Activated CD4-positive, CD25-positive, alpha-beta regulatory T cell (primary cell): Measurements from ENCODE around the gene MPZL3.
"Not testable (repeated sequence)": the region's sequence is repeated elsewhere in the genome, so short reads cannot be mapped to it uniquely, and the experiment has no call there.

Experiments
- DNase-seq, 4 experiments: peaks; one replicate each; lab custom pipeline; 2025; lab: John Stamatoyannopoulos, UW

MPZL3 gene

DNA sequence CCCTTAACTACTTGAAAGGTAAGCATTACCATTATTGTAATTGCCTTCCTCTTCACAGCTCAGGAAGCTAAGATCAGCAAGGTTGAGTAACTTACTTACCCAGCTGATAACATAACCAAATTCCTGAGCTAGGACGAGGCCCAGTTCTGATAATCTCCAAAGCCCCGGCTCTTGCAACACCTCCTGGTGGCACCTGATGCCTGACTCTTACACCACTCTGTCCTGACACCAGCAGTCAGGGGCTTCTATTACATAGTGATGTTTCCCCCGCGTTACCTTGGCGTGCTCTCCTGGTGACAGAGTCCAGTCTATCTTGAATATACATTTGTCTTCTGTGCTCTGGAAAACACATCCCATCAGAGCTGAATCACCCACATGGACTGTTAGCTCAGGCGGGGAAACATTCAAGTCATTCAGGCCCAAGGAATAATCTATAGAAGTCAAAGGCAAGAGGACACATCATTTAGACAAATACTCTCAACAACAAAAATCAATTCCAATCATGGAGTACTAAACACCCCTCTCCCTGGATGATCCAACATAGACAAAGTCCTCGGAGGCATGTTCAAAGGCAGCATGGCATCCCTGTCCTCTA lies 39.9 kb downstream of the MPZL3 start:
- no peak for DNase-seq

DNA sequence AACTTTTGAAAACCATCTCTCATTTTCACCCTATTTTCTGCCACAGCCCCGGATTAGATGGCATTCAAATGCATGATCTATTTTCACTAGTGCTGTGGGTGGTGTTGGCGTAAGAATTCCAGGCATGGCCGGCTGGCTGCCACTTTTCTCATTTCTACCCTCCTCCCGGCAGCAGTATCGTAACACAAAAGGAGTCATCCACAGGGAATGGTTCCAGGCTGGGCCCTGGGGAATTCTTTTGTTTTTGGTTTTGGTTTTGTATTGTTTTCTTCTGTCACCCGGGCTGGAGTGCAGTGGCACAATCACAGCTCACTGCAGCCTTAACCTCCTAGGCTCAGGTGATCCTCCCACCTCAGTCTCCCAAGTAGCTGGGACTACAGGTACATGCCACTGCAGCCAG lies 41.2 kb downstream of the MPZL3 start:
- DNase-seq, result no peak

DNA sequence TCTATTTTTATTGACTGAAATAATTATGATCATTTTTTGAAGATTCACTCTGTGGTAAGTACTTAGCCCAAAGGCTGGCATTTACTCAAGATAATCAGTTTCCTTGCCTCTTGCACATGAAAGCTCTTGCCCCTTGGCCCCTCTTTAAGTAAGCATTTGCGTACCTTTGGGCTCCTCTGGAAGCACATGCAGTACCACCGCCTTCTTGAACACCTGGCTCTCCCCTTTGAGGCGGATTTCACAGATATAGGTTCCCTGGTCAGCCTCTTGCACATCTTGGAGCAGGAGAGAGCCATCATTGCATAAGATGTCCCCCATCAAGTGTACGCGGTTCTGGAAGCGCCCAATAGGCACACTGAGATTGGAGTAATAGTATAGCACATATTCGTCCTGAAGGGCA lies 41.8 kb downstream of the MPZL3 start:
- DNase-seq, result no peak

DNA sequence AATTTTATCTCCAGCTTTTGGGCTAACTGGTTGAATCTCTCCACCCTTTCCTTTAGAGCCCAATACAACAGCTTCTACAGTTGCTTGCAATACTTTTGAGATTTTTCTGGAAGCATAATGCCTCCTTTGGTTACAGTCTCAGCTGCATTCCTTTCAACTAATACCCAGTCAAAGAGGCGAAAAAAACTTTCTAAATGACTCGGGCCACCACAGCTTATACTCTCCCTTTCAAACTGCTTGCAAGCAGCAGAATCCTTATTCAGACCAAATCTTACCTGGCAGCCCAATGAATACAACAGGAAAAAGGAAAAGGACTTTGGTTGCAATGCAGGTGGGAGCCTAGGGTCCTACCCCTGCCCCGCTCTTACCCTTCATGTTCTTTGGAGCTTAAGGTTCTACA lies 43.1 kb downstream of the MPZL3 start:
- DNase-seq, result no peak

GRCh38 chr11:118207079-118207478 lies 45.1 kb downstream of the MPZL3 start:
- no peak for DNase-seq

GRCh38 chr11:118206391-118207031 lies 45.7 kb downstream of the MPZL3 start:
- DNase-seq, result no peak

DNA sequence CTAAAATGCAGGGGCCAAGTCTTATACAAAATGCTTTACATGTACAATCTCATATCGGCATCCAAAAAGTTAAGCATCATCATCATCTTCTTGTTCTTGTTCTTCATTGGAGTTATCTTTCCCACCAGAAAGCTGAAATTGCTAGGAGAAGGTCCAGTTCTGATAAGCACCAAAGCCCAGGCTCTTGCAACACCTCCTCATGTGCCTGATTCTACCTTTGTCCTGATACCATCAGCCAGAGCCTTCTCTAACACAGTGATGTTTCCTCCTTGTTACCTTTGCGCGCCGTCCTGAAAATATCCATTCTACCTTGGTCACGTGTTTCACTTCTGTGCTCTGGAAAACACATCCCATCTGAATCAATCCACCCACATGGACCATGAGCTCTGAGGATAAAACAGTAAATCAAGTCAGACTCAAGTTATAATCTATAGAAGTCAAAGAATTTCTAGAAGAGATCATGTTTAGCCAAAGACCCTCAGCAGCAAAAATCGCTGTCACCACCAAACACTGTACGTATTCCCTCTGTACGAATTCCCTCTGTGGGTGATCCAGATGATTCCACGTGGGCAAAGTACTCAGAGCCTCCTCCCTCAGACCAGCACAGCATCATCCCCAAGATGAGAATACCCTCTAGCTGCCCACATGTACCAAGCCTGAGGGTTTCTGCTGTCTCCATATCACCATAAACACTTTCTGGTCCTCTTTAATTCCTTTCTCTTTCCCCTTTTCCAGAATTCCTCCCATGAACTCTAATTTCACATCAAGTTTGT lies 46.4 kb downstream of the MPZL3 start:
- DNase-seq, result no peak

GRCh38 chr11:118202599-118203422 lies 49.4 kb downstream of the MPZL3 start:
- DNase-seq, result no peak

- DNase-seq, result no peak
Observed at GRCh38 chr11:118201966-118202365, 50.2 kb downstream of the MPZL3 start.

DNA sequence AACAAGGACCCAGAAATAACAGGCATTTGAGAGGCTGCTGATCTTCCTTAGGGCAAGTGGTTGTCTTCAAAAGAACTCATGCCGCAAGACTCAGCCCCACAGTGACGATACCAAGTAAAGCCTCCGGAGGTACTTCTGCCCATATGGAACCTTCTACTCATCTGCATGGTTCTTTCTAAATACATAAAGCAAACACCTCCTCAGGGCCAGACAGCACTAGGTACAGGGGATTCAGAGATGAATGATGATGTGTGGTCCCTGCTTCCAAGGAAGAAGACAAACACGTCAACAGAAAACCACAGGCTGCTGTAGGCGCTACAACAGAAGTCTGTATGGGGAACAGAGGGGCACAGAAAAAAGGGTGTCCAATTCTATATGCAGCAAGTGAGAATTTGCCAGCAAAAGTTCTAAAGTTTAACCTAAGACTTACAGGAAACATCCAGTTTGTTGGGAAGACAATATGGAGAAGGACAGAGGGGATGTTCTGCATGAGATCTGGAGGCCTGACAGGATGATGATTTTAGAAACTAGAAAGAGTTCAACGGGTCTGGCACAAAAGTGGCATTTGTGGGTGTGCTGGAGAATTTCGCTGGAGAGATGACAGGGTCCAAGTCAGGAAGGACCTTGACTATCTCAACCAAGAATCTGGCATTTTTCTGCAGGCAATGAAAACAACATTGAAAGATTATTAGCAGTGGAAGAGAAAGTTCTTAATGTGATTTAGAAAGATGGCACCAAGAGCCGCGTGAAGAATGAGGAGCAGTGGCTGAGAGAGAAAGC lies 51.1 kb downstream of the MPZL3 start:
- DNase-seq, result no peak

- no peak for DNase-seq
Observed at GRCh38 chr11:118200497-118200896, 51.7 kb downstream of the MPZL3 start.

DNA sequence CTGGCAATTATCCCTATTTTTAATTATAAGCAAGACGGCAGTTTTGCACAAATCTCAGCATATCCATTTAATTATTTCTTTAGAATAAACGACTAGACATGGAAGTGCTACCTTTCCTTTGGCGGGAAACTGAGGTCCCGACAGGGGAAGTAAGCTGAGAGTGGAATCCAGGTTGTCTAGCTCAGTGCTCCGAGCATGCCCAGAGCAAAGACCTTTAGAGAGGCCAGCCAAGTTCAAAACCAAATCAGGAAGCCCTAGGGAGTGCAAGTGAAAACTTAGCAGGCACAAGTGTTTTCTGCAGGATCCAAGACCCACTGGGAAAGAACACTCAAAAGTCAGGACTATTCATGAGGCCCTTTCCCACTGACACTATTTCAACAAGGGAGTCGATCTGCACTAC lies 53.0 kb downstream of the MPZL3 start:
- no peak for DNase-seq

- DNase-seq, result peak; percentile 72 to 80 (median 80)
Observed at GRCh38 chr11:118198370-118198769, 53.8 kb downstream of the MPZL3 start.

- DNase-seq, result no peak
Observed at GRCh38 chr11:118194835-118195627, 57.1 kb downstream of the MPZL3 start.

DNA sequence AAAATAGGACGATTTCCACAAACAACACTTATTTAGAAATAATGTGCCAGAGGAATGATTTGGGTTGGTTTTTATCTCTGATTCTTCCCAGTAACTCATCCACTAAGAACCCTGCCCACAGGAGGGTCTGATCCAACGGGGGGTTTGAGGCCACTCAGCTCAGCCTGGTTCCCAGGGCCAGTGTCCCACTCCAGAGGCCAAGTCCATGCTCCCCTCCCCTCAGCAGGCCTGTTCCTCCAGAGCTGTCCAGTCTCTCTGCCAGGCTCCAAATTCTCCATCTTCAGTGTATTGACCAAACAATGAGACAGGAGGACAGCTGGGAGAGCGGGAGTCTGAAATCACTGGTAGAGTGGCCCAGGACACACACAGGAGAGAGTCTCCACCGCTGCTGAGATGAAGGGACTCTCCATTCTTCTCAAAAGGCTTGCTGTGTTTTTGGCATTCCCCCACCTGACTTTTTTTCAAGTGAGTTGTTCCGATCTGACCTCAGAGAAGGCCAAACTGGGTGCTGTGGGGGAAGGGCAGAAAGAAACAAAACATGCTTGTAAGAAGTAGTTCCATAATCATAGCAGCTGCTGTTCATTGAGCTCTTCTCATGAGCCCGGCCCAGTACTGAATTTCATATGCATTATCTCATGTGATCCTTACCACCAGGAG lies 58.1 kb downstream of the MPZL3 start:
- DNase-seq, result no peak

DNA sequence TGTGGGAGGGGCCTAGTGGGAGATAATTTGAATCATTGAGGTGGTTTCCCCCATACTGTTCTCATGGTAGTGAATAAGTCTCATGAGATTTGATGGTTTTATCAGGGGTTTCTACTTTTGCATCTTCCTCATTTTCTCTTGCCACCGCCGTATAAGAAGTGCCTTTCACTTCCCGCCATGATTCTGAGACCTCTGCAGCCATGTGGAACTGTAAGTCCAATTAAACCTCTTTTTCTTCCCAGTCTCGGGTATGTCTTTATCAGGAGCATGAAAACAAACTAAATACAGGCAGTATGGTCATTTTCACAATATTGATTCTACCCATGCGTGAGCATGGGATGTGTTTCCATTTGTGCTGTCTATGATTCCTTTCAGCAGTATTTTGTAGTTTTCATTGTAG lies 59.3 kb downstream of the MPZL3 start:
- not testable (repeated sequence) for DNase-seq

DNA sequence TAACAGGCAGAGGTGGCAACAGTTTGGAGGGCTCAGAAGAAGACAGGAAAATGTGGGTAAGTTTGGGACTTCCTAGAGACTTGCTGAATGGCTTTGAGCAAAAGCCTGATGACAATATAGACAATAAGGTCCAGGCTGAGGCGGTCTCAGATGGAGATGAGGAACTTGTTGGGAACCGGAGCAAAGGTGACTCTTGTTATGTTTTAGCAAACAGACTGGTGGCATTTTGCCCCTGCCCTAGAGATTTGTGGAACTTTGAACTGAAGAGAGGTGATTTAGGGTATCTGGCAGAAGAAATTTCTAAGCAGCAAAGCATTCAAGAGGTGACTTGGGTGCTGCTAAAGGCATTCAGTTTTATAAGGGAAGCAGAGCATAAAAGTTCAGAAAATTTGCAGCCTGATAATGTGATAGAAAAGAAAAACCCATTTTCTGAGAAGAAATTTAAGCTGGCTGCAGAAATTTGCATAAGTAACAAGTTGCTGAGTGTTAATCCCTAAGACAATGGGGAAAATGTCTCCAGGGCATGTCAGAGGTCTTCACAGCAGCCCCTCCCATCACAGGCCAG lies 61.1 kb downstream of the MPZL3 start:
- not testable (repeated sequence) for DNase-seq

GRCh38 chr11:118186346-118187107 lies 65.6 kb downstream of the MPZL3 start:
- no peak for DNase-seq
